ENCODE results near the gene RRBP1.

The RRBP1 gene

GRCh38 chr20:17671011-17671410 is 11.0 kb downstream of the RRBP1 start:
- Histone ChIP-seq H3F3A (ENCODE audit: insufficient read depth, low read length) (peaks cover 22% of the 10 kb centered on the region), H3K4me2 (ENCODE audit: low read depth, low read length) (peak overlapping the region; percentile 28; the same call in 1 of the 2 replicates), H3K9me2 (replicated peaks; ENCODE audit: insufficient read depth, low read length) (no peaks in the 10 kb centered on the region), H3K9me3 (replicated peaks; ENCODE audit: insufficient read depth, low read length) (no peaks in the 10 kb centered on the region), H3K27me3 (replicated peaks; ENCODE audit: insufficient read depth, low read length) (no peaks in the 10 kb centered on the region), H3K36me3 (replicated peaks; ENCODE audit: insufficient read depth, low read length) (peaks cover 16% of the 10 kb centered on the region; the same call in 1 of the 2 replicates), H3K79me2 (ENCODE audit: low read length) (peaks cover 100% of the 10 kb centered on the region), H3K4me1 (ENCODE audit: low read length) (peaks cover 50% of the 10 kb centered on the region), H3K4me3 (ENCODE audit: low read length) (no peak overlapping the region), H3K27ac (ENCODE audit: low read length) (peak overlapping the region; percentile 31; the same call in 1 of the 2 replicates), H4K20me1 (ENCODE audit: insufficient read depth, low read length) (peaks cover 74% of the 10 kb centered on the region), H3K9ac (ENCODE audit: low read length) (no peak overlapping the region), H2AFZ (ENCODE audit: low read length) (no peak overlapping the region)
- DNase-seq, result no peak
- TF ChIP-seq CTCF (IDR thresholded peaks at IDR 0.05; ENCODE audit: low read length) (no peak), EZH2 (optimal IDR thresholded peaks at IDR 0.05; ENCODE audit: low read depth, low read length) (no peak), EZH2phosphoT487 (IDR thresholded peaks at IDR 0.05; ENCODE audit: low read length) (no peak)

GRCh38 chr20:17669306-17669931 is 12.6 kb downstream of the RRBP1 start:
- Histone ChIP-seq H2AFZ (ENCODE audit: low read length) (no peak overlapping the region), H3F3A (ENCODE audit: insufficient read depth, low read length) (peaks cover 22% of the 10 kb centered on the region), H3K4me2 (ENCODE audit: low read depth, low read length) (peak overlapping the region; percentile 28; the same call in 1 of the 2 replicates), H3K4me3 (ENCODE audit: low read length) (no peak overlapping the region), H3K36me3 (replicated peaks; ENCODE audit: insufficient read depth, low read length) (peaks cover 16% of the 10 kb centered on the region; the same call in 1 of the 2 replicates), H3K79me2 (ENCODE audit: low read length) (peaks cover 100% of the 10 kb centered on the region), H3K9me3 (replicated peaks; ENCODE audit: insufficient read depth, low read length) (no peaks in the 10 kb centered on the region), H3K27ac (ENCODE audit: low read length) (peak overlapping the region; percentile 31; the same call in 1 of the 2 replicates), H3K9me2 (replicated peaks; ENCODE audit: insufficient read depth, low read length) (no peaks in the 10 kb centered on the region), H4K20me1 (ENCODE audit: insufficient read depth, low read length) (peaks cover 72% of the 10 kb centered on the region), H3K4me1 (ENCODE audit: low read length) (peaks cover 51% of the 10 kb centered on the region), H3K9ac (ENCODE audit: low read length) (no peak overlapping the region), H3K27me3 (replicated peaks; ENCODE audit: insufficient read depth, low read length) (no peaks in the 10 kb centered on the region)
- TF ChIP-seq CTCF (IDR thresholded peaks at IDR 0.05; ENCODE audit: low read length) (no peak), EZH2phosphoT487 (IDR thresholded peaks at IDR 0.05; ENCODE audit: low read length) (no peak), EZH2 (optimal IDR thresholded peaks at IDR 0.05; ENCODE audit: low read depth, low read length) (no peak)
- DNase-seq, result peak; percentile 53

- TF ChIP-seq CTCF (IDR thresholded peaks at IDR 0.05; ENCODE audit: low read length), result no peak
- TF ChIP-seq EZH2 (optimal IDR thresholded peaks at IDR 0.05; ENCODE audit: low read depth, low read length), result no peak
- TF ChIP-seq EZH2phosphoT487 (IDR thresholded peaks at IDR 0.05; ENCODE audit: low read length), result no peak
- H3K27ac ChIP-seq (ENCODE audit: low read length), result no peak overlapping the region
- H3F3A ChIP-seq (ENCODE audit: insufficient read depth, low read length), result peaks cover 22% of the 10 kb centered on the region
- no peaks in the 10 kb centered on the region for H3K9me3 ChIP-seq (replicated peaks; ENCODE audit: insufficient read depth, low read length)
- peaks cover 72% of the 10 kb centered on the region for H4K20me1 ChIP-seq (ENCODE audit: insufficient read depth, low read length)
- H3K36me3 ChIP-seq (replicated peaks; ENCODE audit: insufficient read depth, low read length), result peaks cover 16% of the 10 kb centered on the region; the same call in 1 of the 2 replicates
- H3K4me1 ChIP-seq (ENCODE audit: low read length), result peaks cover 52% of the 10 kb centered on the region
- no peaks in the 10 kb centered on the region for H3K9me2 ChIP-seq (replicated peaks; ENCODE audit: insufficient read depth, low read length)
- no peak for DNase-seq
- H3K9ac ChIP-seq (ENCODE audit: low read length), result no peak overlapping the region
- H3K27me3 ChIP-seq (replicated peaks; ENCODE audit: insufficient read depth, low read length), result no peaks in the 10 kb centered on the region
- H2AFZ ChIP-seq (ENCODE audit: low read length), result no peak overlapping the region
- peaks cover 100% of the 10 kb centered on the region for H3K79me2 ChIP-seq (ENCODE audit: low read length)
- H3K4me3 ChIP-seq (ENCODE audit: low read length), result no peak overlapping the region
- H3K4me2 ChIP-seq (ENCODE audit: low read depth, low read length), result no peak overlapping the region
Measured at GRCh38 chr20:17668432-17668831, 13.6 kb downstream of the RRBP1 start.
